ENCODE results near the gene CD101.

The CD101 gene

DNA sequence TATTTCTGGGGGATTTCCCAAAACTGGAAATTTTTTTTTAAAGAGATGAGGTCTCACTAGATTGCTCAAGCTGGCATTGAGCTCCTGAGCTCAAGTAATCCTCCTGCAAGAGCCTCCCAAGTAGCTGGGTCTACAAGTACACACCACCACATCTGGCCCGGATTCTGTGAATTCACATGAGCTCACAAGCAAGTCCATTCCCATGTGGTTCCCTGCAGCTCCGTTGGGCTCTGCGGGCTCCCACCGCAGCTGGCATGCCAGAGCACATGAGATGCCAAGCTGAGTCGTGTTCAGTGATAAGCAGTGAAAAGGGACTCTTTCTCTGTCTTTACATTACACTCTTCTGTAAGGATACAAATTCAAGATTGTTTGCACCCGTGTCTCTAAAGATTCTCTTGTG lies 36.7 kb downstream of the CD101 start:
- Histone ChIP-seq H3K36me3 (peaks cover 58% of the 10 kb centered on the region), H3K4me3 (ENCODE audit: low read depth in 1 of 2, low read length in 1 of 2) (no peak overlapping the region), H3K9me3 (no peaks in the 10 kb centered on the region), H3K27me3 (no peaks in the 10 kb centered on the region), H3K4me1 (ENCODE audit: control insufficient read depth in 1 of 2, insufficient read depth in 1 of 2, low read depth in 1 of 2, low read length in 1 of 2) (no peaks in the 10 kb centered on the region), H3K27ac (no peak overlapping the region)
- TF ChIP-seq, protein P1, sequence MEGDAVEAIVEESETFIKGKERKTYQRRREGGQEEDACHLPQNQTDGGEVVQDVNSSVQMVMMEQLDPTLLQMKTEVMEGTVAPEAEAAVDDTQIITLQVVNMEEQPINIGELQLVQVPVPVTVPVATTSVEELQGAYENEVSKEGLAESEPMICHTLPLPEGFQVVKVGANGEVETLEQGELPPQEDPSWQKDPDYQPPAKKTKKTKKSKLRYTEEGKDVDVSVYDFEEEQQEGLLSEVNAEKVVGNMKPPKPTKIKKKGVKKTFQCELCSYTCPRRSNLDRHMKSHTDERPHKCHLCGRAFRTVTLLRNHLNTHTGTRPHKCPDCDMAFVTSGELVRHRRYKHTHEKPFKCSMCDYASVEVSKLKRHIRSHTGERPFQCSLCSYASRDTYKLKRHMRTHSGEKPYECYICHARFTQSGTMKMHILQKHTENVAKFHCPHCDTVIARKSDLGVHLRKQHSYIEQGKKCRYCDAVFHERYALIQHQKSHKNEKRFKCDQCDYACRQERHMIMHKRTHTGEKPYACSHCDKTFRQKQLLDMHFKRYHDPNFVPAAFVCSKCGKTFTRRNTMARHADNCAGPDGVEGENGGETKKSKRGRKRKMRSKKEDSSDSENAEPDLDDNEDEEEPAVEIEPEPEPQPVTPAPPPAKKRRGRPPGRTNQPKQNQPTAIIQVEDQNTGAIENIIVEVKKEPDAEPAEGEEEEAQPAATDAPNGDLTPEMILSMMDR (IDR thresholded peaks at IDR 0.05) = no peak

DNA sequence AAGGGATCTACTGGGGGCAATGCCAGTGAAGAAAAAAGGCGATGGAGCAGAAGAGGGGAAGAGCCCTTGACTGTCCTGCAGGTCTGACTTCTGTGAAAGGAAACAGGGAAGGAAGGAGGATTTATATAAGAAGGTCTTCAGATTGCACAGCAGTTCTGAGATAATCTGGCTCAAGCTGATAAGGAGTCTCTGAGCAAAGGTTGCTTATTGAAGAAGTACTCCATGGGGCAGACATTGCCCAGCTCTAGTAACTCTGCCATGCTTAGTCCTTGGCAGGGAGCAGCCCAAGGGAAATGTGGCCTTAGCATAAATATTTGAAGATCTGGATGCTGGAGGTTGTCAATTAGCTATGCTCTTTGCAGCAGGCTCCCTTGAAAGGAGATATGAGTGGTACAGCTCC lies 42.7 kb downstream of the CD101 start:
- peaks cover 21 to 22% of the 10 kb centered on the region in 2 experiments for H3K4me1 ChIP-seq (ENCODE audit: control insufficient read depth in 1 of 2, insufficient read depth in 1 of 2, low read depth in 1 of 2, low read length in 1 of 2)
- no peaks in the 10 kb centered on the region for H3K9me3 ChIP-seq
- H3K36me3 ChIP-seq = peaks cover under 1% of the 10 kb centered on the region
- H3K27me3 ChIP-seq = no peaks in the 10 kb centered on the region
- TF ChIP-seq, protein P1 (IDR thresholded peaks at IDR 0.05) = no peak
- no peak overlapping the region for H3K4me3 ChIP-seq (ENCODE audit: low read depth in 1 of 2, low read length in 1 of 2)
- H3K27ac ChIP-seq = no peak overlapping the region

DNA sequence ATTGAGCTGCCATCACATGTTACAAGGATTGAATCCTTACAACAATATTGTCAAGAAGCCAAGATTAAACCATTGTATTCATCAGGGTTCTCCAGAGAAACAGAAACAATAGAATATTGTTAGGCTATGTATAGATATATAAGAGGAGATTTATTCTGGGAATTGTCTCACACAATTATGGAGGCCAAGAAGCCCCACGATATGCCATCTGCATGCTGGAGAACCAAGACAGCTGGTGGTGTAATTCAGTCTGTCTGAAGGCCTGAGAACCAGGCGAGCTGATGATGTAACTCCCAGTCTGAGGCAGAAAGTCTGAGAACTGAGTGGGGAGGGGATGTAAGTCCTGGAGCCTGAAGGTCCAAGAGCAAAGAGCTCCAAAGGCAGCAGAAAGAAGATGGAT lies 44.1 kb downstream of the CD101 start:
- Histone ChIP-seq H3K36me3 (no peaks in the 10 kb centered on the region), H3K27me3 (no peaks in the 10 kb centered on the region), H3K9me3 (no peaks in the 10 kb centered on the region), H3K4me1 (ENCODE audit: control insufficient read depth in 1 of 2, insufficient read depth in 1 of 2, low read depth in 1 of 2, low read length in 1 of 2) (peaks cover 28 to 33% of the 10 kb centered on the region in 2 experiments), H3K27ac (no peak overlapping the region), H3K4me3 (ENCODE audit: low read depth in 1 of 2, low read length in 1 of 2) (no peak overlapping the region)
- TF ChIP-seq, protein P1 (IDR thresholded peaks at IDR 0.05) = no peak

DNA sequence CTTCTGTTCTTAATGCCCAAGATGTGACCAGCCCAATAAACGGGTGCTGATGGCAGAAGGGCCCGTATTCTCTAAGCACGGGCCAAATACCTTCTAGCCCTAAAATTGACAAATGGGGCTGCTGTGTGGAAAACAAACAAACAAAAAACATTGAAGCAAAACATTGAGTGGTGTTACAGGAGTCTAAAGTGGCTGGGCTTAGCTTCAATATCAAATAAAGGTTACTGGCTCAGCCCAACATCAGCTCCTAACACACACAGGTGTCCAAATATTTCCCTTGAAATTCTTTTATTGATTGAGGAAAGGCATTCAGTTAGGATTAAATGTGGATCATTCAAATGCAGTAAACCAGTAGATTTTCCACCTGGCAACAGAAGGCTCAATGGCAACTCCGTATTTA lies 45.2 kb downstream of the CD101 start:
- no peaks in the 10 kb centered on the region for H3K36me3 ChIP-seq
- H3K27me3 ChIP-seq = no peaks in the 10 kb centered on the region
- no peaks in the 10 kb centered on the region for H3K9me3 ChIP-seq
- H3K27ac ChIP-seq = no peak overlapping the region
- TF ChIP-seq, protein P1 (IDR thresholded peaks at IDR 0.05) = no peak
- peaks cover 40 to 44% of the 10 kb centered on the region in 2 experiments for H3K4me1 ChIP-seq (ENCODE audit: control insufficient read depth in 1 of 2, insufficient read depth in 1 of 2, low read depth in 1 of 2, low read length in 1 of 2)
- H3K4me3 ChIP-seq (ENCODE audit: low read depth in 1 of 2, low read length in 1 of 2) = no peak overlapping the region

DNA sequence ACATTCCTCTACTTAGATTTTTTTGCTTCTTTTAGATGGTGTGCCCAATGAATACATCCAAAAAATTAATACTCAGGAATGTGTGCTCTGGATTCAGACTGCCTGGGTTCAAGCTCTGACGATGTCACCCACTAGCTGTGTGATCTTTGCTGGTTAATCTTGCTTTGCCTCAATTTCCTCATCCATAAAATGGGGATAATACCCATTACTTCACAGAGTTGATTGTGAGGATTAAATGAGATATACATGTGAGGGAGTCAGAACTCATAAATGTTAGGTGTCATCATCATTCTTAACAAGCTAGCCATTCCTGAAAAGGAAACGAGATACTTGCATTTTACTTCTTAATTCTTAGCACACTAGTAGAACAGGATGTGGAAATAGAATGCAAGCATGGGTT lies 45.7 kb downstream of the CD101 start:
- Histone ChIP-seq H3K27me3 (no peaks in the 10 kb centered on the region), H3K36me3 (no peaks in the 10 kb centered on the region), H3K9me3 (no peaks in the 10 kb centered on the region), H3K27ac (no peak overlapping the region), H3K4me1 (ENCODE audit: control insufficient read depth in 1 of 2, insufficient read depth in 1 of 2, low read depth in 1 of 2, low read length in 1 of 2) (peaks cover 43 to 44% of the 10 kb centered on the region in 2 experiments), H3K4me3 (ENCODE audit: low read depth in 1 of 2, low read length in 1 of 2) (no peak overlapping the region)
- TF ChIP-seq, protein P1 (IDR thresholded peaks at IDR 0.05) = no peak

DNA sequence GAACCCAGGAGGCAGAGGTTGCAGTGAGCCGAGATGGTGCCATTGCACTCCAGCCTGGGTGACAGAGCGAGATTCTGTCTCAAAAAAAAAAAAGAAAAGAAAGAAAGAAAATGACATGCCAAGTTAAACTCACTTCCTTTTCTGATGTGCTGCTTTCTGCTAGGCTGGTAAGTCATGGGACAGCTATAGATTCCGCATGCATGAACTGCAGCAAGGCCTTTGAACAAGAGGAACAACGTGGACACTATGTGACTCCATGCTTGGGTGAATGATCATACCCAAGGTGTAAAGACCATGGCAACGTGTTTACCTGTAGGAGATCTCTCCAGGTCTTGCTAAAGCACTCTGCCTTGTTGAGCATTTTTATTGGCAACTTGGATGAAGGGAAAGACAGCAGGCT lies 48.3 kb downstream of the CD101 start:
- Histone ChIP-seq H3K9me3 (no peaks in the 10 kb centered on the region), H3K4me1 (ENCODE audit: control insufficient read depth in 1 of 2, insufficient read depth in 1 of 2, low read depth in 1 of 2, low read length in 1 of 2) (peaks cover 43 to 44% of the 10 kb centered on the region in 2 experiments), H3K27me3 (no peaks in the 10 kb centered on the region), H3K27ac (peak overlapping the region; percentile 77), H3K4me3 (ENCODE audit: low read depth in 1 of 2, low read length in 1 of 2) (no peak overlapping the region), H3K36me3 (no peaks in the 10 kb centered on the region)
- TF ChIP-seq, protein P1 (IDR thresholded peaks at IDR 0.05) = no peak

All from neutrophil (primary cell).